H1 (cell line): Measurements from ENCODE around the gene LAMTOR4. TPM values are rescaled to one million over a fixed set of nuclear protein-coding genes. Genes with fewer than 3 reads are reported as not detected.
"Not testable (repeated sequence)": the region's sequence is repeated elsewhere in the genome, so short reads cannot be mapped to it uniquely, and the experiment has no call there.

Experiments used
- CTCF ChIA-PET: fragments of 300-600 bp; sonication (Branson Sonifier 250); formaldehyde crosslinking; loops from one replicate; lab custom pipeline; 2021; ENCODE audit not compliant: partially characterized antibody; lab: Charles Lee
- POLR2A ChIA-PET: fragments of 300-600 bp; sonication (Branson Sonifier 250); formaldehyde crosslinking; loops from one replicate; lab custom pipeline; 2021; ENCODE audit warnings: inconsistent platforms; ENCODE audit not compliant: partially characterized antibody; lab: Charles Lee
- DNase-seq, 2 experiments: peaks; one replicate each; pipeline versions ENCODE4 v3.0.0 to v3.0.0-alpha.2; 2010 to 2022; ENCODE audit warnings: low spot score in 2 of 2, low read depth in 1 of 2, mixed read lengths in 1 of 2
- FAIRE-seq: peaks from 2 replicates; lab custom pipeline; 2011; peaks lifted over from hg19 to GRCh38; lab: Jason Lieb, UNC
- H2AFZ ChIP-seq: 2 replicates; pipeline ENCODE4 v1.8.1; 2012; ENCODE audit warnings: low read length, inconsistent platforms
- H2AK5ac ChIP-seq: 2 replicates; pipeline ENCODE4 v1.6.1; 2013; ENCODE audit warnings: low read depth, low read length
- H2BK120ac ChIP-seq: replicated peaks from 2 replicates; pipeline ENCODE3; 2013; ENCODE audit warnings: low read depth, low read length, inconsistent platforms
- H2BK12ac ChIP-seq: 2 replicates; pipeline ENCODE4 v1.6.1; 2013; ENCODE audit warnings: low read depth, low read length
- H2BK15ac ChIP-seq: 2 replicates; pipeline ENCODE4 v1.6.1; 2013; ENCODE audit warnings: low read length
- H2BK20ac ChIP-seq: 2 replicates; pipeline ENCODE4 v1.6.1; 2013; ENCODE audit warnings: low read length
- H2BK5ac ChIP-seq: 2 replicates; pipeline ENCODE4 v1.6.1; 2013; ENCODE audit warnings: low read depth, low read length
- H3K14ac ChIP-seq: 2 replicates; pipeline ENCODE4 v1.6.1; 2013; ENCODE audit warnings: inconsistent platforms; ENCODE audit not compliant: insufficient read length
- H3K18ac ChIP-seq: 2 replicates; pipeline ENCODE4 v1.6.1; 2013; ENCODE audit warnings: low read length; ENCODE audit errors: extremely low read depth
- H3K23ac ChIP-seq: 2 replicates; pipeline ENCODE4 v1.6.1; 2013; ENCODE audit warnings: inconsistent platforms; ENCODE audit not compliant: insufficient read length
- H3K23me2 ChIP-seq: 2 replicates; pipeline ENCODE4 v1.6.1; 2013; ENCODE audit warnings: low read depth, low read length
- H3K27ac ChIP-seq: 2 replicates; pipeline ENCODE4 v1.6.1; 2011; ENCODE audit warnings: low read depth, low read length, inconsistent platforms
- H3K27me3 ChIP-seq, 4 experiments: replicated peaks in 1 of 4; 1 replicate in 1 of 4; 2 replicates in 3 of 4; pipeline versions ENCODE4 v1.6.1 to v1.8.1; 2011 to 2013; ENCODE audit warnings: low read length in 3 of 4, mild to moderate bottlenecking in 3 of 4, inconsistent platforms in 2 of 4, mixed read lengths in 2 of 4, moderate library complexity in 1 of 4; ENCODE audit not compliant: control insufficient read depth in 3 of 4, insufficient read depth in 3 of 4; ENCODE audit errors: extremely low read depth in 1 of 4
- H3K36me3 ChIP-seq, 4 experiments: 2 replicates each; pipeline versions ENCODE4 v1.6.1 to v1.8.1; 2011 to 2013; ENCODE audit warnings: mild to moderate bottlenecking in 4 of 4, low read length in 3 of 4, moderate library complexity in 2 of 4, control low read depth in 1 of 4, inconsistent platforms in 1 of 4; ENCODE audit not compliant: insufficient read depth in 4 of 4, control insufficient read depth in 2 of 4
- H3K4ac ChIP-seq: replicated peaks from 2 replicates; pipeline ENCODE3; 2013; ENCODE audit warnings: low read length, low read depth, mixed read lengths, inconsistent platforms; ENCODE audit not compliant: insufficient read length
- H3K4me1 ChIP-seq, 4 experiments: replicated peaks in 1 of 4; 1 replicate in 1 of 4; 2 replicates in 3 of 4; pipeline versions ENCODE4 v1.6.1 to v1.8.1; 2011 to 2013; ENCODE audit warnings: low read length in 3 of 4, inconsistent platforms in 2 of 4, mixed read lengths in 1 of 4; ENCODE audit not compliant: insufficient read depth in 4 of 4, control insufficient read depth in 3 of 4
- H3K4me2 ChIP-seq, 2 experiments: 2 replicates each; pipeline versions ENCODE4 v1.6.1 to v1.8.1; 2011 to 2013; ENCODE audit warnings: low read depth in 2 of 2, low read length in 2 of 2, control low read depth in 1 of 2, inconsistent platforms in 1 of 2, mild to moderate bottlenecking in 1 of 2; ENCODE audit not compliant: insufficient read depth in 1 of 2
- H3K4me3 ChIP-seq, 4 experiments: fragments of 200-600, 300-600 bp in 1 of 4; sonication (generic), shearing (Covaris generic), sonication (Bioruptor Twin) in 1 of 4; 2 replicates each; pipeline versions ENCODE4 v1.5.1 to v1.8.1; 2011 to 2016; ENCODE audit warnings: low read length in 4 of 4, low read depth in 3 of 4, control low read depth in 2 of 4, inconsistent platforms in 2 of 4, mild to moderate bottlenecking in 2 of 4, mixed read lengths in 1 of 4, moderate library complexity in 1 of 4; ENCODE audit not compliant: insufficient read depth in 2 of 4; ENCODE audit errors: extremely low read depth in 1 of 4
- H3K56ac ChIP-seq: replicated peaks from 2 replicates; pipeline ENCODE3; 2013; ENCODE audit warnings: low read depth, mild to moderate bottlenecking, mixed read lengths, low read length, inconsistent platforms; ENCODE audit not compliant: insufficient read length
- H3K79me1 ChIP-seq: 2 replicates; pipeline ENCODE4 v1.6.1; 2013; ENCODE audit warnings: low read depth, low read length, control low read depth
- H3K79me2 ChIP-seq, 2 experiments: 2 replicates each; pipeline versions ENCODE4 v1.6.1 to v1.8.1; 2012 to 2013; ENCODE audit warnings: low read length in 2 of 2, mild to moderate bottlenecking in 2 of 2, inconsistent platforms in 1 of 2; ENCODE audit not compliant: insufficient read depth in 2 of 2, control insufficient read depth in 1 of 2
- H3K9ac ChIP-seq, 4 experiments: replicated peaks in 1 of 4; 1 replicate in 1 of 4; 2 replicates in 3 of 4; pipeline versions ENCODE4 v1.6.1 to v1.8.1; 2011 to 2013; ENCODE audit warnings: low read depth in 3 of 4, low read length in 3 of 4, control low read depth in 2 of 4, mild to moderate bottlenecking in 2 of 4, moderate library complexity in 2 of 4, inconsistent platforms in 1 of 4; ENCODE audit errors: extremely low read depth in 1 of 4
- H3K9me3 ChIP-seq, 2 experiments: 2 replicates each; pipeline versions ENCODE4 v1.6.1 to v1.8.1; 2012 to 2013; ENCODE audit warnings: mild to moderate bottlenecking in 2 of 2, moderate library complexity in 2 of 2, control low read depth in 1 of 2, inconsistent platforms in 1 of 2, low read depth in 1 of 2, low read length in 1 of 2, mixed read lengths in 1 of 2; ENCODE audit not compliant: insufficient read depth in 2 of 2
- H4K20me1 ChIP-seq, 2 experiments: replicated peaks in 1 of 2; 2 replicates each; pipeline versions ENCODE3 to v1.8.1; 2011 to 2013; ENCODE audit warnings: inconsistent platforms in 2 of 2, low read length in 2 of 2, mild to moderate bottlenecking in 1 of 2; ENCODE audit not compliant: insufficient read depth in 2 of 2, control insufficient read depth in 1 of 2
- H4K5ac ChIP-seq: 2 replicates; pipeline ENCODE4 v1.6.1; 2013; ENCODE audit warnings: low read length, low read depth, mixed read lengths, inconsistent platforms; ENCODE audit not compliant: insufficient read length
- H4K8ac ChIP-seq: 2 replicates; pipeline ENCODE4 v1.8.0; 2013; ENCODE audit warnings: mild to moderate bottlenecking, moderate library complexity, low read length, inconsistent platforms; ENCODE audit not compliant: insufficient read depth; ENCODE audit errors: extremely low read depth
- H4K91ac ChIP-seq: replicated peaks from 2 replicates; pipeline ENCODE3; 2013; ENCODE audit warnings: low read length, mixed read lengths, inconsistent platforms; ENCODE audit not compliant: insufficient read length
- WGBS, 2 experiments: shearing (Covaris generic) in 1 of 2; methylation state at CpG; one replicate each; pipeline versions ENCODE4 v1.1.6 to v1.1.7; 2013 to 2015; ENCODE audit warnings: low lambda C conversion rate in 2 of 2, mixed read lengths in 2 of 2, inconsistent platforms in 1 of 2, low coverage in 1 of 2, missing lambda C conversion rate in 1 of 2; ENCODE audit not compliant: insufficient replicate concordance in 2 of 2, insufficient coverage in 1 of 2, insufficient read length in 1 of 2; ENCODE audit errors: extremely low coverage in 1 of 2, missing lambda C conversion rate in 1 of 2; 5-methylcytosine and 5-hydroxymethylcytosine counted together
- polyA plus RNA-seq, 7 experiments: library from polyadenylated mRNA; depleted of rRNA in 3 of 7; stranded (reverse) in 5 of 7; unstranded in 2 of 7; fragments of >200 nt in 5 of 7; fragments of 200-250 nt in 2 of 7; gene quantifications; 1 replicate in 5 of 7; 2 replicates in 1 of 7; 4 replicates in 1 of 7; pipeline versions ENCODE4 v1.2.1 to v1.2.3, GENCODE V29; 2011 to 2013; ENCODE audit warnings: missing spikeins in 2 of 7, mixed read lengths in 2 of 7
- total RNA-seq: library from RNA; stranded (reverse); fragmentation: NEBNext Ultra II Directional; extraction: Animal tissue kit (Norgen Biotek cat#: 25700); gene quantifications from 2 replicates; pipeline ENCODE4 v1.2.1, GENCODE V29; 2021

The LAMTOR4 gene
- total and polyA plus RNA-seq, 2 of the 8 experiments (the other 6 are each of a cell fraction or from before 2014, with no cell fraction given): 153 to 622 TPM

DNA sequence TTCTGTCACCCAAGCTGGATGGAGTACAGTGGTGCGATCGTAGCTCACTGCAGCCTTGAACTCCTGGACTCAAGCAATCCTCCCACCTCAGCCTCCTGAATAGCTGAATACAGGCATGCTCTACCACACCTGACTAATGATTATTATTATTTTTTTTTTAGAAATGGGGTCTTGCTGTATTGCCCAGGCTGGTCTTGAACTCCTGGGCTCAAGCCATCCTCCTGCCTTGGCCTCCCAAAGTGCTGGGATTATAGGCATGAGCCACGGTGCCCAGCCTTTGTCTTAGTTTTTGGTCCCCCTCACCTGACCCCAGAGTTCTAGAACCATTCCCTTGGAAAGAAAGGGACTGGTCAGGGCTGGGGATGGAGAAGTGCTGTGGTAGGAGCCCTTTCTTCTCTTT, 31.4 kb downstream of the LAMTOR4 start:
- CTCF ChIA-PET: interaction anchor here (0.6 to 2.5 kb wide), 5 partner anchors 11 to 188 kb away, joined by 3 to 13 read pairs (median 6); partner anchors contain the start of gene GAL3ST4
- H2BK120ac ChIP-seq, H3K56ac ChIP-seq, H2BK15ac ChIP-seq, H2BK5ac ChIP-seq, H2BK12ac ChIP-seq, H3K4me1 ChIP-seq, H3K27ac ChIP-seq, FAIRE-seq, H3K4ac ChIP-seq, H3K14ac ChIP-seq, H3K9ac ChIP-seq, H2AFZ ChIP-seq, H4K8ac ChIP-seq, H3K4me2 ChIP-seq, H3K9me3 ChIP-seq, H4K5ac ChIP-seq, H3K4me3 ChIP-seq, H3K23ac ChIP-seq, H3K79me2 ChIP-seq, H3K79me1 ChIP-seq, H2AK5ac ChIP-seq, H2BK20ac ChIP-seq, H3K23me2 ChIP-seq, H4K91ac ChIP-seq, H3K18ac ChIP-seq, H3K36me3 ChIP-seq, DNase-seq: not testable (repeated sequence)
- 97% methylated on average over 2 of the region's 3 CpGs; no CpG with 5 or more reads in 1 of the 2 experiments for WGBS, 2 experiments
- POLR2A ChIA-PET: interaction anchor here (0.7 to 1.4 kb wide), 4 partner anchors 9 to 79 kb away, joined by 3 to 4 read pairs (median 3); partner anchors contain the start of genes AP4M1 and MCM7
- Histone ChIP-seq H3K27me3 (peaks cover 0 to 13% (median 9%) of the 10 kb centered on the region in 4 experiments; a peak in 6 of 7 replicates), H4K20me1 (peaks cover 0 to 12% of the 10 kb centered on the region in 2 experiments)

DNA sequence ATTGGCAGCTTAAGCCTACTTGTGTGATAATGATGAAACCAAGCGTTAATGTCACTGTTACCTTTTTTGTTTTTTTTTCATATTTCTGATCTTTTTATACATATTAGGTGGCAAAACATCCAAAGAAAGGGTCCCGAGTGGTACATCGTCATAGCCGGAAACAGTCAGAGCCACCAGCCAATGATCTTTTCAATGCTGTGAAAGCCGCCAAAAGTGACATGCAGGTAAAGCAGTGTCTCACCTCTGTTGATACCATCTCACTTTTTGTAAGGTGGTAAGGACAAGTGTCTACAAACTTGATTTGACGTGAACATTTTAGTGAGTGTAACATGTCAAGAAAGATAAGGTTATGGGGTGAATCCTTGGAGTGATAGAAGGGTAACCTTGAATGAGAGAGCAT, 33.9 kb downstream of the LAMTOR4 start:
- H3K23me2 ChIP-seq, H2AK5ac ChIP-seq, H2BK20ac ChIP-seq, H2BK15ac ChIP-seq, H3K4me3 ChIP-seq, H2BK12ac ChIP-seq, FAIRE-seq, H2AFZ ChIP-seq, H4K8ac ChIP-seq, H3K27ac ChIP-seq, H3K36me3 ChIP-seq, H3K18ac ChIP-seq, H3K4me2 ChIP-seq, H3K4ac ChIP-seq, H3K79me1 ChIP-seq, H4K5ac ChIP-seq, H4K20me1 ChIP-seq, H3K14ac ChIP-seq, H4K91ac ChIP-seq, H3K23ac ChIP-seq, H3K9ac ChIP-seq, H3K4me1 ChIP-seq, H2BK5ac ChIP-seq, H3K9me3 ChIP-seq, H2BK120ac ChIP-seq, DNase-seq, H3K56ac ChIP-seq, H3K79me2 ChIP-seq: not testable (repeated sequence)
- H3K27me3 ChIP-seq: peaks cover 0 to 13% (median 9%) of the 10 kb centered on the region in 4 experiments; a peak in 6 of 7 replicates
- ChIA-PET CTCF (interaction anchor here (1.0 to 2.3 kb wide), 5 partner anchors 11 to 50 kb away, joined by 3 to 15 read pairs (median 4); partner anchors contain the start of gene PVRIG), POLR2A (interaction anchor here (0.7 to 4.6 kb wide), 2 partner anchors 11 to 18 kb away, joined by 3 to 10 read pairs; no protein-coding TSS in a partner anchor)
- 82% methylated on average over 6 of the region's 6 CpGs; no CpG with 5 or more reads in 1 of the 2 experiments for WGBS, 2 experiments
